Measurements from ENCODE around the gene KCNJ8. TPM values are rescaled to one million over a fixed set of nuclear protein-coding genes. Genes with fewer than 3 reads are reported as not detected.

The KCNJ8 gene
- total and polyA plus RNA-seq, 2 of the 8 experiments (the other 6 are each of a cell fraction or from before 2014, with no cell fraction given), result 0.48 to 1.4 TPM

- Histone ChIP-seq H2BK12ac (ENCODE audit: low read depth, low read length) (no peak overlapping the region), H4K20me1 (replicated peaks in 1 of 2; ENCODE audit: control insufficient read depth in 1 of 2, insufficient read depth in 2 of 2, low read length in 2 of 2) (peaks cover 0 to 1% of the 10 kb centered on the region in 2 experiments), H2BK5ac (ENCODE audit: low read depth, low read length) (no peak overlapping the region), H3K18ac (ENCODE audit: extremely low read depth, low read length) (no peak overlapping the region), H3K27ac (ENCODE audit: low read depth, low read length) (no peak overlapping the region), H3K4me3 (ENCODE audit: extremely low read depth in 1 of 4, insufficient read depth in 2 of 4, low read depth in 3 of 4, low read length in 4 of 4) (no peak overlapping the region), H3K36me3 (ENCODE audit: control insufficient read depth in 2 of 4, insufficient read depth in 4 of 4, low read length in 3 of 4) (no peaks in the 10 kb centered on the region), H3K23me2 (ENCODE audit: low read depth, low read length) (no peaks in the 10 kb centered on the region), H3K14ac (ENCODE audit: insufficient read length) (no peak overlapping the region), H2AFZ (ENCODE audit: low read length) (no peak overlapping the region), H4K91ac (replicated peaks; ENCODE audit: insufficient read length, low read length) (no peak overlapping the region), H3K23ac (ENCODE audit: insufficient read length) (no peak overlapping the region), H3K27me3 (replicated peaks in 1 of 4; ENCODE audit: control insufficient read depth in 3 of 4, extremely low read depth in 1 of 4, insufficient read depth in 3 of 4, low read length in 3 of 4) (no peaks in the 10 kb centered on the region), H4K8ac (ENCODE audit: extremely low read depth, insufficient read depth, low read length) (no peak overlapping the region), H3K4me2 (ENCODE audit: insufficient read depth in 1 of 2, low read depth in 2 of 2, low read length in 2 of 2) (no peak overlapping the region), H2BK120ac (replicated peaks; ENCODE audit: low read depth, low read length) (no peak overlapping the region), H3K4me1 (replicated peaks in 1 of 4; ENCODE audit: control insufficient read depth in 3 of 4, insufficient read depth in 4 of 4, low read length in 3 of 4) (no peaks in the 10 kb centered on the region), H3K9me3 (ENCODE audit: insufficient read depth in 2 of 2, low read depth in 1 of 2, low read length in 1 of 2) (no peaks in the 10 kb centered on the region), H3K79me2 (ENCODE audit: control insufficient read depth in 1 of 2, insufficient read depth in 2 of 2, low read length in 2 of 2) (no peaks in the 10 kb centered on the region), H3K9ac (replicated peaks in 1 of 4; ENCODE audit: extremely low read depth in 1 of 4, low read depth in 3 of 4, low read length in 3 of 4) (no peak overlapping the region), H2AK5ac (ENCODE audit: low read depth, low read length) (no peak overlapping the region), H4K5ac (ENCODE audit: insufficient read length, low read depth, low read length) (no peak overlapping the region), H3K56ac (replicated peaks; ENCODE audit: insufficient read length, low read depth, low read length) (no peak overlapping the region), H2BK20ac (ENCODE audit: low read length) (no peak overlapping the region), H3K4ac (replicated peaks; ENCODE audit: insufficient read length, low read depth, low read length) (no peak overlapping the region), H3K79me1 (ENCODE audit: low read depth, low read length) (no peaks in the 10 kb centered on the region), H2BK15ac (ENCODE audit: low read length) (no peak overlapping the region)
- TF ChIP-seq CHD1 (IDR thresholded peaks at IDR 0.05; ENCODE audit: low read depth, low read length) (no peak), RFX5 (IDR thresholded peaks at IDR 0.05; ENCODE audit: borderline replicate concordance, low read depth, low read length) (no peak), TCF12 (IDR thresholded peaks at IDR 0.05; ENCODE audit: low read depth, low read length) (no peak), EP300 (IDR thresholded peaks at IDR 0.05; ENCODE audit: borderline replicate concordance in 1 of 2, low read depth in 2 of 2, low read length in 2 of 2) (no peak), SP1 (IDR thresholded peaks at IDR 0.05; ENCODE audit: low read depth, low read length) (no peak), MAFK (IDR thresholded peaks at IDR 0.05; ENCODE audit: low read depth, low read length) (no peak), SIX5 (IDR thresholded peaks at IDR 0.05; ENCODE audit: low read depth, low read length) (no peak)
- POLR2A ChIA-PET (ENCODE audit: partially characterized antibody), result no interaction called here
- DNase-seq (ENCODE audit: low read depth in 1 of 2, low spot score in 2 of 2), result no peak
- CTCF ChIA-PET (ENCODE audit: partially characterized antibody), result no interaction called here
- no peak for FAIRE-seq
- WGBS, 2 experiments (ENCODE audit: extremely low coverage in 1 of 2, insufficient coverage in 1 of 2, insufficient read length in 1 of 2, insufficient replicate concordance in 2 of 2, low coverage in 1 of 2, low lambda C conversion rate in 2 of 2, missing lambda C conversion rate in 1 of 2), result 94% methylated on average over 1 of the region's 1 CpG; no CpG with 5 or more reads in 1 of the 2 experiments
Measured at GRCh38 chr12:21815306-21816062, 41.0 kb upstream of the KCNJ8 start.
